Panc1 (cell line): ENCODE results near the gene LRRTM2. TPM values are rescaled to one million over a fixed set of nuclear protein-coding genes. Genes with fewer than 3 reads are reported as not detected.

ENCODE experiments used
- ATAC-seq: fragments of 200-7000 bp; cut with Tn5 transposase; 2 replicates; pipeline ENCODE4 v1.9.1; 2020; ENCODE audit warnings: mild to moderate bottlenecking, moderate library complexity
- BruUV-seq: library from RNA; stranded (reverse); fragments of 400-500 nt; replicated peaks from 2 replicates; lab custom pipeline; 2021; lab: Mats Ljungman, UMichigan
- CTCF ChIA-PET: fragments of 300-600 bp; sonication (Branson Sonifier 250); formaldehyde crosslinking; loops from one replicate; lab custom pipeline; 2022; ENCODE audit warnings: antibody characterized with exemption; lab: Charles Lee
- POLR2A ChIA-PET: fragments of 300-600 bp; sonication (Branson Sonifier 250); formaldehyde crosslinking; loops from one replicate; lab custom pipeline; 2022; ENCODE audit warnings: antibody characterized with exemption; lab: Charles Lee
- DNase-seq: peaks from one replicate; pipeline ENCODE4 v3.0.0-alpha.2; 2010; ENCODE audit warnings: low read depth, low spot score
- H3K27ac ChIP-seq: 2 replicates; pipeline ENCODE4 v1.5.1; 2011; ENCODE audit warnings: mild to moderate bottlenecking, low read length, inconsistent platforms
- H3K27me3 ChIP-seq: fragments of 200-500 bp; sonication (Bioruptor generic); 2 replicates; pipeline ENCODE4 v1.6.0; 2014; ENCODE audit warnings: low read length, inconsistent platforms; ENCODE audit not compliant: control insufficient read depth, insufficient read depth
- H3K36me3 ChIP-seq: fragments of 200-500 bp; sonication (Bioruptor generic); 2 replicates; pipeline ENCODE4 v1.5.1; 2014; ENCODE audit warnings: inconsistent platforms, mild to moderate bottlenecking, low read length, moderate library complexity; ENCODE audit not compliant: control insufficient read depth, insufficient read depth
- H3K4me1 ChIP-seq: 2 replicates; pipeline ENCODE4 v1.5.1; 2011; ENCODE audit warnings: inconsistent platforms, mild to moderate bottlenecking, low read length, moderate library complexity; ENCODE audit not compliant: control insufficient read depth, insufficient read depth
- H3K4me3 ChIP-seq, 2 experiments: 2 replicates each; pipeline ENCODE4 v1.5.1; 2011 to 2012; ENCODE audit warnings: low read depth in 2 of 2, low read length in 2 of 2, mild to moderate bottlenecking in 2 of 2, inconsistent platforms in 1 of 2, moderate library complexity in 1 of 2
- H3K9me3 ChIP-seq: fragments of 200-500 bp; sonication (Bioruptor generic); 2 replicates; pipeline ENCODE4 v1.5.1; 2014; ENCODE audit warnings: low read depth, mild to moderate bottlenecking, inconsistent platforms, low read length, moderate library complexity; ENCODE audit not compliant: control insufficient read depth, insufficient read depth
- CTCF ChIP-seq: fragments of 450-650 bp; IDR thresholded peaks from 2 replicates; pipeline ENCODE4 v1.5.1; 2017; ENCODE audit warnings: mild to moderate bottlenecking
- POLR2AphosphoS5 ChIP-seq: IDR thresholded peaks from 2 replicates; pipeline ENCODE4 v1.6.1; 2012; ENCODE audit warnings: mild to moderate bottlenecking, low read depth, low read length, moderate library complexity
- REST ChIP-seq, 2 experiments: IDR thresholded peaks; 2 replicates each; pipeline ENCODE4 v1.6.1; 2011 to 2012; ENCODE audit warnings: low read depth in 2 of 2, control low read depth in 1 of 2, low read length in 1 of 2, mild to moderate bottlenecking in 1 of 2, moderate library complexity in 1 of 2; ENCODE audit not compliant: insufficient read depth in 1 of 2
- SIN3A ChIP-seq: IDR thresholded peaks from 2 replicates; pipeline ENCODE4 v1.6.1; 2012; ENCODE audit warnings: low read depth, mild to moderate bottlenecking, low read length, moderate library complexity, borderline replicate concordance; ENCODE audit not compliant: insufficient read depth
- TCF7L2 ChIP-seq: IDR thresholded peaks from 2 replicates; pipeline ENCODE4 v1.6.1; 2011; ENCODE audit warnings: mild to moderate bottlenecking, low read depth, low read length, inconsistent platforms
- in situ Hi-C: cut with HindIII; loops from 2 replicates; pipeline ENCODE4 v1.10.0; 2016; ENCODE audit warnings: low sequenced_read_pairs, low pct_unique_long_range_greater_than_20kb
- intact Hi-C: fragments of 100-400 bp; cut with micrococcal nuclease; formaldehyde crosslinking; loops from one replicate; pipeline ENCODE4 v1.10.0; 2022; ENCODE audit not compliant: unreplicated experiment
- total RNA-seq: library from RNA; stranded (reverse); gene quantifications from one replicate; pipeline ENCODE4 v1.2.1, GENCODE V29; 2021; ENCODE audit not compliant: unreplicated experiment

The LRRTM2 gene
- total RNA-seq, 1 experiment from 2014 or later, result not detected

GRCh38 chr5:138914338-138914737 lies 39.2 kb upstream of the LRRTM2 start:
- H3K36me3 ChIP-seq, result no peaks in the 10 kb centered on the region
- POLR2A ChIA-PET, result no interaction called here
- no peak overlapping the region for H3K4me3 ChIP-seq
- DNase-seq, result no peak
- no peaks in the 10 kb centered on the region for H3K4me1 ChIP-seq
- CTCF ChIA-PET, result no interaction called here
- TF ChIP-seq CTCF (no peak), SIN3A (no peak), POLR2AphosphoS5 (no peak), REST (IDR thresholded peaks at IDR 0.05; ENCODE audit: insufficient read depth in 1 of 2, low read depth in 2 of 2, low read length in 1 of 2) (no peak), TCF7L2 (no peak)
- in situ Hi-C loops (no loop called here), intact Hi-C loops (no loop called here)
- no peak for ATAC-seq
- no peaks in the 10 kb centered on the region for H3K27me3 ChIP-seq
- H3K27ac ChIP-seq, result no peak overlapping the region
- BruUV-seq, result no TSS peak
- H3K9me3 ChIP-seq, result no peaks in the 10 kb centered on the region

GRCh38 chr5:138913773-138914172 lies 38.6 kb upstream of the LRRTM2 start:
- no peaks in the 10 kb centered on the region for H3K27me3 ChIP-seq
- BruUV-seq, result no TSS peak
- H3K9me3 ChIP-seq, result no peaks in the 10 kb centered on the region
- ATAC-seq, result no peak
- TF ChIP-seq SIN3A (no peak), CTCF (no peak), POLR2AphosphoS5 (no peak), TCF7L2 (no peak), REST (IDR thresholded peaks at IDR 0.05; ENCODE audit: insufficient read depth in 1 of 2, low read depth in 2 of 2, low read length in 1 of 2) (no peak)
- POLR2A ChIA-PET, result no interaction called here
- H3K4me1 ChIP-seq, result no peaks in the 10 kb centered on the region
- DNase-seq, result no peak
- no peak overlapping the region for H3K27ac ChIP-seq
- in situ Hi-C loops (no loop called here), intact Hi-C loops (no loop called here)
- no peaks in the 10 kb centered on the region for H3K36me3 ChIP-seq
- CTCF ChIA-PET, result no interaction called here
- H3K4me3 ChIP-seq, result no peak overlapping the region
